Measurements from ENCODE around the gene TMX1. TPM values are rescaled to one million over a fixed set of nuclear protein-coding genes. Genes with fewer than 3 reads are reported as not detected.

Gene TMX1
- total and polyA plus RNA-seq, 9 donors, result 11.2 to 28.7 (median 18.8) TPM

GRCh38 chr14:51251486-51251885 is 11.4 kb downstream of the TMX1 start:
- H3K4me3 ChIP-seq, result no peak overlapping the region
- no peaks in the 10 kb centered on the region for H3K27me3 ChIP-seq
- 91 to 93% (median 92%) methylated on average over 4 of the region's 4 CpGs for WGBS, 3 donors
- no peak for DNase-seq
- intact Hi-C loops (cut with DNase I), result no loop called here
- no peak overlapping the region for H3K27ac ChIP-seq
- H3K9me3 ChIP-seq, result no peaks in the 10 kb centered on the region
- no peaks in the 10 kb centered on the region for H3K4me1 ChIP-seq (ENCODE audit: insufficient read depth)
- TF ChIP-seq POLR2A (IDR thresholded peaks at IDR 0.05), result no peak
- TF ChIP-seq CTCF (IDR thresholded peaks at IDR 0.05), result no peak
- TF ChIP-seq EP300 (IDR thresholded peaks at IDR 0.05), result no peak
- no peaks in the 10 kb centered on the region for H3K36me3 ChIP-seq

- intact Hi-C loops (cut with DNase I), result no loop called here
- H3K36me3 ChIP-seq, result no peaks in the 10 kb centered on the region
Measured at GRCh38 chr14:51253880-51254279, 13.8 kb downstream of the TMX1 start.

GRCh38 chr14:51258280-51258679 is 18.2 kb downstream of the TMX1 start:
- H3K9me3 ChIP-seq, result no peaks in the 10 kb centered on the region
- H3K4me1 ChIP-seq (ENCODE audit: insufficient read depth), result no peaks in the 10 kb centered on the region
- TF ChIP-seq POLR2A (IDR thresholded peaks at IDR 0.05), result no peak
- intact Hi-C loops (cut with DNase I), result no loop called here
- H3K36me3 ChIP-seq, result no peaks in the 10 kb centered on the region
- WGBS, 3 donors, result 91 to 100% (median 100%) methylated on average over 1 of the region's 1 CpG
- H3K27ac ChIP-seq, result no peak overlapping the region
- DNase-seq, result no peak
- H3K4me3 ChIP-seq, result no peak overlapping the region
- no peaks in the 10 kb centered on the region for H3K27me3 ChIP-seq

More at GRCh38 chr14:51253880-51254279, 13.8 kb downstream of the TMX1 start:
- Histone ChIP-seq H3K9me3 (no peaks in the 10 kb centered on the region), H3K27me3 (no peaks in the 10 kb centered on the region), H3K4me1 (ENCODE audit: insufficient read depth) (no peaks in the 10 kb centered on the region), H3K4me3 (no peak overlapping the region), H3K27ac (no peak overlapping the region)
- DNase-seq, result no peak
- TF ChIP-seq POLR2A (IDR thresholded peaks at IDR 0.05) (no peak), CTCF (IDR thresholded peaks at IDR 0.05) (no peak), EP300 (IDR thresholded peaks at IDR 0.05) (no peak)

GRCh38 chr14:51258788-51259187 is 18.7 kb downstream of the TMX1 start:
- no peaks in the 10 kb centered on the region for H3K4me1 ChIP-seq (ENCODE audit: insufficient read depth)
- H3K36me3 ChIP-seq, result no peaks in the 10 kb centered on the region
- no peaks in the 10 kb centered on the region for H3K9me3 ChIP-seq
- no peak for DNase-seq
- no peak overlapping the region for H3K4me3 ChIP-seq
- no peaks in the 10 kb centered on the region for H3K27me3 ChIP-seq
- intact Hi-C loops (cut with DNase I), result no loop called here
- no peak overlapping the region for H3K27ac ChIP-seq
- no peak for TF ChIP-seq POLR2A (IDR thresholded peaks at IDR 0.05)
- no peak for TF ChIP-seq EP300 (IDR thresholded peaks at IDR 0.05)
- no peak for TF ChIP-seq CTCF (IDR thresholded peaks at IDR 0.05)

- WGBS, 3 donors, result 96 to 99% (median 96%) methylated on average over 3 of the region's 3 CpGs
- Histone ChIP-seq H3K36me3 (no peaks in the 10 kb centered on the region), H3K9me3 (no peaks in the 10 kb centered on the region), H3K27me3 (no peaks in the 10 kb centered on the region), H3K27ac (no peak overlapping the region), H3K4me3 (no peak overlapping the region), H3K4me1 (ENCODE audit: insufficient read depth) (no peaks in the 10 kb centered on the region)
- intact Hi-C loops (cut with DNase I), result loop anchor here in 1 of 4 donors (5.0 kb wide), 1 partner anchor 667 kb away; no protein-coding TSS in a partner anchor
- no peak for DNase-seq
- TF ChIP-seq CTCF (IDR thresholded peaks at IDR 0.05) (no peak), POLR2A (IDR thresholded peaks at IDR 0.05) (no peak), EP300 (IDR thresholded peaks at IDR 0.05) (no peak)
Measured at GRCh38 chr14:51260225-51260624, 20.2 kb downstream of the TMX1 start.
